WTC11 (cell line): Measurements from ENCODE around the gene PLXNB1. TPM values are rescaled to one million over a fixed set of nuclear protein-coding genes. Genes with fewer than 3 reads are reported as not detected.
A peak's percentile ranks its signal among the peaks of the same experiment; 100 is the strongest.

ENCODE experiments used
- ATAC-seq: fragments of 200-7000 bp; cut with Tn5 transposase; 2 replicates; pipeline ENCODE4 v1.10.0; 2021; ENCODE audit warnings: mild to moderate bottlenecking, moderate library complexity
- CTCF ChIA-PET: fragments of 300-600 bp; sonication (Branson Sonifier 250); formaldehyde crosslinking; loops from one replicate; lab custom pipeline; 2021; ENCODE audit warnings: antibody characterized with exemption; lab: Charles Lee
- POLR2A ChIA-PET: fragments of 350-600 bp; sonication (Branson Sonifier 250); formaldehyde crosslinking; loops from one replicate; lab custom pipeline; 2021; ENCODE audit warnings: antibody characterized with exemption; lab: Charles Lee
- DNase-seq: peaks from one replicate; pipeline ENCODE4 v3.0.0; 2021; ENCODE audit warnings: low spot score
- H3K27ac Mint-ChIP-seq: 2 replicates; pipeline ENCODE4 v1.8.0; 2021; ENCODE audit warnings: mixed read lengths
- H3K27me3 Mint-ChIP-seq: 2 replicates; pipeline ENCODE4 v1.8.0; 2021; ENCODE audit warnings: low read depth, mild to moderate bottlenecking, moderate library complexity, mixed read lengths
- H3K36me3 Mint-ChIP-seq: 2 replicates; pipeline ENCODE4 v1.8.0; 2021; ENCODE audit warnings: mixed read lengths
- H3K4me1 Mint-ChIP-seq: 2 replicates; pipeline ENCODE4 v1.8.0; 2022; ENCODE audit warnings: mixed read lengths
- H3K4me3 Mint-ChIP-seq: 2 replicates; pipeline ENCODE4 v1.8.0; 2021; ENCODE audit warnings: mild to moderate bottlenecking, moderate library complexity, mixed read lengths
- H3K9me3 Mint-ChIP-seq: 2 replicates; pipeline ENCODE4 v1.8.0; 2021; ENCODE audit warnings: mixed read lengths
- ATF1 ChIP-seq: sonication (generic); formaldehyde crosslinking; IDR thresholded peaks from 2 replicates; pipeline ENCODE4 v1.8.1; 2023; ENCODE audit warnings: mild to moderate bottlenecking, moderate library complexity, missing genetic modification reagents
- ETV6 ChIP-seq: sonication (generic); formaldehyde crosslinking; IDR thresholded peaks from 2 replicates; pipeline ENCODE4 v1.8.1; 2022; ENCODE audit warnings: mild to moderate bottlenecking, missing genetic modification reagents
- MYBL2 ChIP-seq: sonication (generic); formaldehyde crosslinking; IDR thresholded peaks from 2 replicates; pipeline ENCODE4 v1.8.1; 2023; ENCODE audit warnings: mild to moderate bottlenecking, moderate library complexity, missing genetic modification reagents
- OVOL2 ChIP-seq: fragments of 250-450 bp; sonication (Bioruptor Pico); IDR thresholded peaks from 2 replicates; pipeline ENCODE4 v1.9.0; 2021; ENCODE audit warnings: mild to moderate bottlenecking, borderline replicate concordance
- SP1 ChIP-seq: sonication (generic); formaldehyde crosslinking; conservative IDR thresholded peaks from 2 replicates; pipeline ENCODE4 v1.8.1; 2022; ENCODE audit warnings: missing genetic modification reagents
- TEAD1 ChIP-seq: sonication (generic); formaldehyde crosslinking; IDR thresholded peaks from 2 replicates; pipeline ENCODE4 v1.8.0; 2022; ENCODE audit warnings: mild to moderate bottlenecking, missing genetic modification reagents
- total RNA-seq: library from RNA; stranded (reverse); gene quantifications from 3 replicates; pipeline ENCODE4 v1.2.3, GENCODE V29; 2021
- TF ChIP-seq, protein P1 (sequence below): sonication (generic); formaldehyde crosslinking; IDR thresholded peaks from 2 replicates; pipeline ENCODE4 v1.8.0; 2022; ENCODE audit warnings: mild to moderate bottlenecking, missing genetic modification reagents
- TF ChIP-seq, protein P2 (sequence below): fragments of 250-450 bp; sonication (Bioruptor Pico); IDR thresholded peaks from 2 replicates; pipeline ENCODE4 v1.9.0; 2021; ENCODE audit warnings: mild to moderate bottlenecking
- TF ChIP-seq, protein P3 (sequence below): fragments of 250-450 bp; sonication (Bioruptor Pico); IDR thresholded peaks from 2 replicates; pipeline ENCODE4 v1.9.0; 2021; ENCODE audit warnings: mild to moderate bottlenecking
- TF ChIP-seq, protein P4 (sequence below): fragments of 250-450 bp; sonication (Bioruptor Pico); IDR thresholded peaks from 2 replicates; pipeline ENCODE4 v2.1.2; 2022; ENCODE audit warnings: mild to moderate bottlenecking, moderate library complexity
- TF ChIP-seq, protein P5 (sequence below): sonication (generic); formaldehyde crosslinking; IDR thresholded peaks from 2 replicates; pipeline ENCODE4 v1.8.1; 2023; ENCODE audit warnings: mild to moderate bottlenecking, missing genetic modification reagents, moderate library complexity
- TF ChIP-seq, protein P6 (sequence below): sonication (generic); formaldehyde crosslinking; IDR thresholded peaks from 2 replicates; pipeline ENCODE4 v1.8.1; 2023; ENCODE audit warnings: mild to moderate bottlenecking, missing genetic modification reagents
- TF ChIP-seq, protein P7 (sequence below): sonication (generic); formaldehyde crosslinking; conservative IDR thresholded peaks from 2 replicates; pipeline ENCODE4 v1.8.1; 2022; ENCODE audit warnings: mild to moderate bottlenecking, missing genetic modification reagents

Gene PLXNB1
- total RNA-seq, 1 experiment from 2014 or later: 143 TPM

DNA sequence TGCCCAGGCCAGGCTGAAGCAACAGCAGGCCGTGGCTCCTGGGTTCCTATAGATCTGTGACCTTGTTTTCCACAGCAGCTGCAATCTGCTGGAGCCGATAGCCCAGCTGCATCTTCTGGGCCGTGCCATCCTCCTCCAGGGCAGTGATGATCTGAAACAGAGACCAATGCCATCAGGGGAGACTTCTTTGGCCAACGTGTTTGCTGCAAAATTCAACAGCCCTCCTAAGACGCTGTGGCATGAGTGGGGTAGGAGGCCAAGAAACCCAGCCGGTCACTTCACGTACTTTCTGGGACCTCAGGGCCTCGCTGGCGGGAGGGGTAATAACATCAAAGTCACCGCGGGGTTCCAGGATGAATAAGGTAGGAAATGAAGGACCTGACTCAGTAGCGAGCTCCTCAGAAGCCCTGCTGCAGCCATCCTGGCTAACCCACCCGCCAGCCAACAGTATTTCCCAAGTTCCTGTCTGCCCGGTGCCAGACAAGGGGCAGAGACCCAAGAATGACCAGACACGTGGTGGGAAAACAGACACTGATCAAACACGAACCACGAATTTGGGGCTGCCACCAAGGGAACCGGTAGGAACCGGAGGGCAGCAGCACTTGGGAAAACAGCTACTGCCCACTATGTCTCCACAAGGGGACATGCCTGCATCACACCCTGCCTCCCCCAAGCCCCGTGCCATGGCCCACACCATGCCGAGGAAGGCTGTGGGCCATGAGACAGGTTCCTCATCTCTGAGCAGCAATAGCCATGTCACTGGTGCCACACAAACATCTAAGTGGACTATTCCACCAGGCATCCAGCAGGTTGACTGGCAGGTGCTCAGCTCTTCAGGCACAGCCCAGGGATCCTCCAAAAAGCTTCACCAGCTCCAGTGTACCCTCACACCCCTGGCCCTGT, 25.2 kb downstream of the PLXNB1 start:
- Mint-ChIP-seq H3K27me3 (no peaks in the 10 kb centered on the region; the same call in 1 of the 2 replicates), H3K4me1 (no peaks in the 10 kb centered on the region), H3K9me3 (0 out of 2 replicates have a peak, but pooled peaks cover 3% of the 10 kb centered on the region), H3K27ac (no peak overlapping the region), H3K4me3 (no peak overlapping the region)
- no peak for DNase-seq
- POLR2A ChIA-PET: no interaction called here
- TF ChIP-seq, protein P1, sequence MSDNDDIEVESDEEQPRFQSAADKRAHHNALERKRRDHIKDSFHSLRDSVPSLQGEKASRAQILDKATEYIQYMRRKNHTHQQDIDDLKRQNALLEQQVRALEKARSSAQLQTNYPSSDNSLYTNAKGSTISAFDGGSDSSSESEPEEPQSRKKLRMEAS (CRISPR knock-in tag): no peak
- TF ChIP-seq, protein P2, sequence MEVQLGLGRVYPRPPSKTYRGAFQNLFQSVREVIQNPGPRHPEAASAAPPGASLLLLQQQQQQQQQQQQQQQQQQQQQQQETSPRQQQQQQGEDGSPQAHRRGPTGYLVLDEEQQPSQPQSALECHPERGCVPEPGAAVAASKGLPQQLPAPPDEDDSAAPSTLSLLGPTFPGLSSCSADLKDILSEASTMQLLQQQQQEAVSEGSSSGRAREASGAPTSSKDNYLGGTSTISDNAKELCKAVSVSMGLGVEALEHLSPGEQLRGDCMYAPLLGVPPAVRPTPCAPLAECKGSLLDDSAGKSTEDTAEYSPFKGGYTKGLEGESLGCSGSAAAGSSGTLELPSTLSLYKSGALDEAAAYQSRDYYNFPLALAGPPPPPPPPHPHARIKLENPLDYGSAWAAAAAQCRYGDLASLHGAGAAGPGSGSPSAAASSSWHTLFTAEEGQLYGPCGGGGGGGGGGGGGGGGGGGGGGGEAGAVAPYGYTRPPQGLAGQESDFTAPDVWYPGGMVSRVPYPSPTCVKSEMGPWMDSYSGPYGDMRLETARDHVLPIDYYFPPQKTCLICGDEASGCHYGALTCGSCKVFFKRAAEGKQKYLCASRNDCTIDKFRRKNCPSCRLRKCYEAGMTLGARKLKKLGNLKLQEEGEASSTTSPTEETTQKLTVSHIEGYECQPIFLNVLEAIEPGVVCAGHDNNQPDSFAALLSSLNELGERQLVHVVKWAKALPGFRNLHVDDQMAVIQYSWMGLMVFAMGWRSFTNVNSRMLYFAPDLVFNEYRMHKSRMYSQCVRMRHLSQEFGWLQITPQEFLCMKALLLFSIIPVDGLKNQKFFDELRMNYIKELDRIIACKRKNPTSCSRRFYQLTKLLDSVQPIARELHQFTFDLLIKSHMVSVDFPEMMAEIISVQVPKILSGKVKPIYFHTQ (CRISPR knock-in tag): no peak
- TF ChIP-seq, all 79 proteins: peak for 0
- CTCF ChIA-PET: interaction anchor here (0.9 to 7.8 kb wide), 2 partner anchors 28 to 32 kb away, joined by 4 to 378 read pairs; no protein-coding TSS in a partner anchor
- H3K36me3 Mint-ChIP-seq: peaks cover 62% of the 10 kb centered on the region
- no peak for ATAC-seq

DNA sequence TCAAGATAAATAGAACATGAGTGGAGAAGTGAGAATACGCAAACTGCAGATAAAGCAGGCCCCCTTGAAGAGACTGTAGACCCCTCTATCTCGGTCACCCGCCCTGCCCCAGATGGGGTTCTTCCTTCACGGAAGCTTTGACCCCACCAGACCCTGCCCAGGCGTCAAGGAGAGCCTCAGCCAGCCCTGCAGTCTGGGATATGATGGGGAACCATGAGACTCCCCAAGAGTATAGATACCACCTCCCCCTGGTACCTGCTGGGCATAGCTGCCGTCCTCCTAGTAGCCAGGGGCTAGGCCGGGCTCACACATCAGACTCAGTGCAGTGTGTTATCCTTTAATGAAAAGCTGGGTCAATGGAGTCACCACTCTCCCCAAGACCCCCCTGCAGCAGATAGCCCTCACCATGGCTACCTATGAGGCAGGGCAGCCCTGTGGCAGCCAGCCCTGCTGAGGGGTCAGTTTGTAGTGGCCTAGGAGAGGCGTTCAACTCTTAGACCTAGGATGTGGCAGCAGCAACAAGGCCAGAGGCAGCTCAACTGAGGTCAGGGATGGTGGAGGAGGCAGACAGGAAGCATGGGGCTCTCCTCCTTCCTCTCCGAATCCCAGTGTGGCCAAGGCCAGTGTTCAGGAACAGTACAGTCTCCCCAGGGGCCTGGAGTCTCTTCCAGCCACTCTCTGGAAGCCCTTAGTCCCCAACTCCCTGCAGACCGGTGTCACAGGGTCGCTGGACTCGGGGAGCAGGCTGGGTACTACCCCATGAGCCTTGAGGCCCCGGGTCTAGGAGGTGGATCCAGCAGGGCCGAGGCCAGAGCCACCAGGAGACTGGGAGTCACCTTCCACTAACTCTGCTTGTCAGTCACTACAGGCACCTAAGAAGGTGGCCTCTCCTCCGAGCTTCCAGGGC, 26.1 kb downstream of the PLXNB1 start:
- ChIA-PET CTCF (interaction anchor here (7.8 kb wide), 1 partner anchor 33 kb away, joined by 378 read pairs; no protein-coding TSS in a partner anchor), POLR2A (no interaction called here)
- H3K4me3 Mint-ChIP-seq: no peak overlapping the region

DNA sequence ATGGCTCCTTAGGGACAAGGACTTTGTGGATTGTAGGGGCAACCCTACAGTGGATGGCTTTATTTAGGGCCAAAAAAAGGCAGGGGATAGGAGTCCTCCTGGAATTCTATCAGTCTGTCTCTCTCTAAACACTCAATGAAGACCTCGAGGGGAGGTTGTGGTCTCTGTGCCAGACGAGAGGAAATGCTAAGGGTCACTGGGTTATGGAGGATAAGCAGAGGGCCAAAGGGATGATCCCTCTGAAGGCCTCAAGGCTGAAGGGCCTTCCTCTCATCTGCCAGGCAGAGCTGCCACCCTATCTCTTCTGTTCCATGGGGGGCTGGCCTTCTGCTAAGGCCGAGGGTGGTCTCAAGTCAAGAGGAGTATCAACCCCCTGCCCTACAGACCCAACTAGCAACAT, 27.0 kb downstream of the PLXNB1 start:
- peak overlapping the region; percentile 19; the same call in 1 of the 2 replicates for H3K27ac Mint-ChIP-seq
- peaks cover 11% of the 10 kb centered on the region for H3K4me1 Mint-ChIP-seq
- H3K4me3 Mint-ChIP-seq: no peak overlapping the region
- DNase-seq: no peak
- ChIA-PET POLR2A (no interaction called here), CTCF (interaction anchor here (5.2 to 7.8 kb wide), 2 partner anchors 28 to 34 kb away, joined by 142 to 378 read pairs; partner anchors contain the start of gene PLXNB1)
- peaks cover 51% of the 10 kb centered on the region for H3K36me3 Mint-ChIP-seq
- no peaks in the 10 kb centered on the region; the same call in 1 of the 2 replicates for H3K27me3 Mint-ChIP-seq
- H3K9me3 Mint-ChIP-seq: 0 out of 2 replicates have a peak, but pooled peaks cover 3% of the 10 kb centered on the region
- ATAC-seq: no peak
- TF ChIP-seq TEAD1: no peak
- TF ChIP-seq MYBL2 (CRISPR knock-in tag): no peak
- TF ChIP-seq ETV6 (CRISPR knock-in tag): no peak
- TF ChIP-seq, protein P3, sequence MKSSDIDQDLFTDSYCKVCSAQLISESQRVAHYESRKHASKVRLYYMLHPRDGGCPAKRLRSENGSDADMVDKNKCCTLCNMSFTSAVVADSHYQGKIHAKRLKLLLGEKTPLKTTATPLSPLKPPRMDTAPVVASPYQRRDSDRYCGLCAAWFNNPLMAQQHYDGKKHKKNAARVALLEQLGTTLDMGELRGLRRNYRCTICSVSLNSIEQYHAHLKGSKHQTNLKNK (CRISPR knock-in tag): no peak
- TF ChIP-seq, protein P4, sequence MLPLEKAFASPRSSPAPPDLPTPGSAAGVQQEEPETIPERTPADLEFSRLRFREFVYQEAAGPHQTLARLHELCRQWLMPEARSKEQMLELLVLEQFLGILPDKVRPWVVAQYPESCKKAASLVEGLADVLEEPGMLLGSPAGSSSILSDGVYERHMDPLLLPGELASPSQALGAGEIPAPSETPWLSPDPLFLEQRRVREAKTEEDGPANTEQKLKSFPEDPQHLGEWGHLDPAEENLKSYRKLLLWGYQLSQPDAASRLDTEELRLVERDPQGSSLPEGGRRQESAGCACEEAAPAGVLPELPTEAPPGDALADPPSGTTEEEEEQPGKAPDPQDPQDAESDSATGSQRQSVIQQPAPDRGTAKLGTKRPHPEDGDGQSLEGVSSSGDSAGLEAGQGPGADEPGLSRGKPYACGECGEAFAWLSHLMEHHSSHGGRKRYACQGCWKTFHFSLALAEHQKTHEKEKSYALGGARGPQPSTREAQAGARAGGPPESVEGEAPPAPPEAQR: no peak
- TF ChIP-seq, protein P5, sequence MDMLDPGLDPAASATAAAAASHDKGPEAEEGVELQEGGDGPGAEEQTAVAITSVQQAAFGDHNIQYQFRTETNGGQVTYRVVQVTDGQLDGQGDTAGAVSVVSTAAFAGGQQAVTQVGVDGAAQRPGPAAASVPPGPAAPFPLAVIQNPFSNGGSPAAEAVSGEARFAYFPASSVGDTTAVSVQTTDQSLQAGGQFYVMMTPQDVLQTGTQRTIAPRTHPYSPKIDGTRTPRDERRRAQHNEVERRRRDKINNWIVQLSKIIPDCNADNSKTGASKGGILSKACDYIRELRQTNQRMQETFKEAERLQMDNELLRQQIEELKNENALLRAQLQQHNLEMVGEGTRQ: no peak
- TF ChIP-seq SP1: no peak
- TF ChIP-seq, protein P6, sequence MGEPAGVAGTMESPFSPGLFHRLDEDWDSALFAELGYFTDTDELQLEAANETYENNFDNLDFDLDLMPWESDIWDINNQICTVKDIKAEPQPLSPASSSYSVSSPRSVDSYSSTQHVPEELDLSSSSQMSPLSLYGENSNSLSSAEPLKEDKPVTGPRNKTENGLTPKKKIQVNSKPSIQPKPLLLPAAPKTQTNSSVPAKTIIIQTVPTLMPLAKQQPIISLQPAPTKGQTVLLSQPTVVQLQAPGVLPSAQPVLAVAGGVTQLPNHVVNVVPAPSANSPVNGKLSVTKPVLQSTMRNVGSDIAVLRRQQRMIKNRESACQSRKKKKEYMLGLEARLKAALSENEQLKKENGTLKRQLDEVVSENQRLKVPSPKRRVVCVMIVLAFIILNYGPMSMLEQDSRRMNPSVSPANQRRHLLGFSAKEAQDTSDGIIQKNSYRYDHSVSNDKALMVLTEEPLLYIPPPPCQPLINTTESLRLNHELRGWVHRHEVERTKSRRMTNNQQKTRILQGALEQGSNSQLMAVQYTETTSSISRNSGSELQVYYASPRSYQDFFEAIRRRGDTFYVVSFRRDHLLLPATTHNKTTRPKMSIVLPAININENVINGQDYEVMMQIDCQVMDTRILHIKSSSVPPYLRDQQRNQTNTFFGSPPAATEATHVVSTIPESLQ (CRISPR knock-in tag): no peak
- TF ChIP-seq, protein P7, sequence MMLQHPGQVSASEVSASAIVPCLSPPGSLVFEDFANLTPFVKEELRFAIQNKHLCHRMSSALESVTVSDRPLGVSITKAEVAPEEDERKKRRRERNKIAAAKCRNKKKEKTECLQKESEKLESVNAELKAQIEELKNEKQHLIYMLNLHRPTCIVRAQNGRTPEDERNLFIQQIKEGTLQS (CRISPR knock-in tag): no peak

More for the DNA sequence above, 26.1 kb downstream of the PLXNB1 start:
- ATAC-seq (no peak), DNase-seq (no peak)
- Mint-ChIP-seq H3K9me3 (0 out of 2 replicates have a peak, but pooled peaks cover 3% of the 10 kb centered on the region), H3K27ac (peak overlapping the region; percentile 19; the same call in 1 of the 2 replicates), H3K4me1 (peaks cover 7% of the 10 kb centered on the region), H3K27me3 (no peaks in the 10 kb centered on the region; the same call in 1 of the 2 replicates), H3K36me3 (peaks cover 57% of the 10 kb centered on the region)
- no peak for TF ChIP-seq OVOL2 (CRISPR knock-in tag)
- TF ChIP-seq, protein P6 (CRISPR knock-in tag): no peak
- no peak for TF ChIP-seq ATF1
- TF ChIP-seq, protein P1 (CRISPR knock-in tag): no peak
